Measurements from ENCODE around the gene GPR55.

GPR55 gene

GRCh38 chr2:230950874-230951339 lies 25.9 kb upstream of the GPR55 start:
- no peak overlapping the region for H3K4me3 ChIP-seq (replicated peaks; ENCODE audit: low read depth, low read length)

GRCh38 chr2:230949966-230950873 lies 25.2 kb upstream of the GPR55 start:
- no peak for TF ChIP-seq CTCF (IDR thresholded peaks at IDR 0.05; ENCODE audit: low read depth, low read length, missing control alignments)
- no peak for DNase-seq (ENCODE audit: extremely low read depth, low read depth)

More at GRCh38 chr2:230950874-230951339, 25.9 kb upstream of the GPR55 start:
- DNase-seq (ENCODE audit: extremely low read depth, low read depth): no peak
- no peak for TF ChIP-seq CTCF (IDR thresholded peaks at IDR 0.05; ENCODE audit: low read depth, low read length, missing control alignments)

GRCh38 chr2:230947908-230948365 lies 22.9 kb upstream of the GPR55 start:
- H3K4me3 ChIP-seq (replicated peaks; ENCODE audit: low read depth, low read length): no peak overlapping the region
- no peak for DNase-seq (ENCODE audit: extremely low read depth, low read depth)
- no peak for TF ChIP-seq CTCF (IDR thresholded peaks at IDR 0.05; ENCODE audit: low read depth, low read length, missing control alignments)

More at GRCh38 chr2:230949966-230950873, 25.2 kb upstream of the GPR55 start:
- no peak overlapping the region for H3K4me3 ChIP-seq (replicated peaks; ENCODE audit: low read depth, low read length)

- TF ChIP-seq CTCF (IDR thresholded peaks at IDR 0.05; ENCODE audit: low read depth, low read length, missing control alignments): no peak
- H3K4me3 ChIP-seq (replicated peaks; ENCODE audit: low read depth, low read length): no peak overlapping the region
- no peak for DNase-seq (ENCODE audit: extremely low read depth, low read depth)
Measured at GRCh38 chr2:230947235-230947576, 22.2 kb upstream of the GPR55 start.

- no peak overlapping the region for H3K4me3 ChIP-seq (replicated peaks; ENCODE audit: low read depth, low read length)
- no peak for TF ChIP-seq CTCF (IDR thresholded peaks at IDR 0.05; ENCODE audit: low read depth, low read length, missing control alignments)
- DNase-seq (ENCODE audit: extremely low read depth, low read depth): no peak
Measured at GRCh38 chr2:230946429-230947234, 21.6 kb upstream of the GPR55 start.

GRCh38 chr2:230944757-230945372 lies 19.8 kb upstream of the GPR55 start:
- DNase-seq (ENCODE audit: extremely low read depth, low read depth): no peak
- no peak for TF ChIP-seq CTCF (IDR thresholded peaks at IDR 0.05; ENCODE audit: low read depth, low read length, missing control alignments)
- no peak overlapping the region for H3K4me3 ChIP-seq (replicated peaks; ENCODE audit: low read depth, low read length)

All from HFF-Myc (cell line).